Measurements from ENCODE around the gene QARS1. TPM values are rescaled to one million over a fixed set of nuclear protein-coding genes. Genes with fewer than 3 reads are reported as not detected.

Gene QARS1
- total and polyA plus RNA-seq, 3 donors from 2014 or later, result 175 to 246 (median 198) TPM

DNA sequence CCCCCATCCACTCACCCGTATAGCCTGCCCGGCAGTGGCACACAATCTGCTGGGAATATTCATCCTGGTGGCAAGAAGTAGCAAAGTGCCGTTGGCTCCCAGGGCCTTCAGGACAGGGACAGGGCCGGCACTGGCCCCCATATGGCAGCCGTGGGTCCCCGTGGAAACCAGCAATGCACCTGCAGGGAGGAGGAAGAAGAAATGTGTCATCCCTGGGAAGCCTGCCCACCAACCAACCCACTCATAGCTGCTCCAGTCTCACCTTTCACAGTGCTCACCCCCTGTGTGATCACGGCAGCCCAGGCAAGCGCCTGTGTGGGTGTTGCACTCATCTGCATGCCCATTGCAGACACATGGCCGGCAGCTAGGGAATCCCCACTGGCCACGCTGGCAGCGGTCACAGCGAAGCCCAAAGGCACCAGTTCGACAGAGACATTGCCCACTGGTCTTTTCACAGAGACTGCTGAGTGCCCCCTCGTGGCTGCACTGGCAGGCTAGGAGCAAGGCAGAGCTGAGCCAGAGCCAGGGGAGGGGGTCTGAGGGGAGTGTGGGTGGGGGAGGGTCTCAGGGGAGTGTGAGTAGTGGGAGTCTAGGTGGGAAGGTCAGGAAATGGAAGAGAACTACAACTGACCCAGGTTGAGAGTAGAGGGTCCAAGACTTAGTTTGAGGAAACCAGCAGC, 20.6 kb upstream of the QARS1 start:
- TF ChIP-seq, protein P1, sequence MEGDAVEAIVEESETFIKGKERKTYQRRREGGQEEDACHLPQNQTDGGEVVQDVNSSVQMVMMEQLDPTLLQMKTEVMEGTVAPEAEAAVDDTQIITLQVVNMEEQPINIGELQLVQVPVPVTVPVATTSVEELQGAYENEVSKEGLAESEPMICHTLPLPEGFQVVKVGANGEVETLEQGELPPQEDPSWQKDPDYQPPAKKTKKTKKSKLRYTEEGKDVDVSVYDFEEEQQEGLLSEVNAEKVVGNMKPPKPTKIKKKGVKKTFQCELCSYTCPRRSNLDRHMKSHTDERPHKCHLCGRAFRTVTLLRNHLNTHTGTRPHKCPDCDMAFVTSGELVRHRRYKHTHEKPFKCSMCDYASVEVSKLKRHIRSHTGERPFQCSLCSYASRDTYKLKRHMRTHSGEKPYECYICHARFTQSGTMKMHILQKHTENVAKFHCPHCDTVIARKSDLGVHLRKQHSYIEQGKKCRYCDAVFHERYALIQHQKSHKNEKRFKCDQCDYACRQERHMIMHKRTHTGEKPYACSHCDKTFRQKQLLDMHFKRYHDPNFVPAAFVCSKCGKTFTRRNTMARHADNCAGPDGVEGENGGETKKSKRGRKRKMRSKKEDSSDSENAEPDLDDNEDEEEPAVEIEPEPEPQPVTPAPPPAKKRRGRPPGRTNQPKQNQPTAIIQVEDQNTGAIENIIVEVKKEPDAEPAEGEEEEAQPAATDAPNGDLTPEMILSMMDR (IDR thresholded peaks at IDR 0.05), result no peak
- no peak for TF ChIP-seq POLR2A (IDR thresholded peaks at IDR 0.05)
- Histone ChIP-seq H3K27me3 (no peaks in the 10 kb centered on the region), H3K4me1 (peaks cover 4% of the 10 kb centered on the region), H3K27ac (no peak overlapping the region), H3K4me3 (no peak overlapping the region), H3K36me3 (ENCODE audit: low read depth, missing control alignments) (no peaks in the 10 kb centered on the region), H3K9me3 (no peaks in the 10 kb centered on the region)
- DNase-seq, result no peak
- WGBS, 2 donors, result 80 to 85% methylated on average over 8 to 14 of the region's 14 CpGs
- intact Hi-C loops (cut with DNase I; ENCODE audit: low total_unique reads), result no loop called here

DNA sequence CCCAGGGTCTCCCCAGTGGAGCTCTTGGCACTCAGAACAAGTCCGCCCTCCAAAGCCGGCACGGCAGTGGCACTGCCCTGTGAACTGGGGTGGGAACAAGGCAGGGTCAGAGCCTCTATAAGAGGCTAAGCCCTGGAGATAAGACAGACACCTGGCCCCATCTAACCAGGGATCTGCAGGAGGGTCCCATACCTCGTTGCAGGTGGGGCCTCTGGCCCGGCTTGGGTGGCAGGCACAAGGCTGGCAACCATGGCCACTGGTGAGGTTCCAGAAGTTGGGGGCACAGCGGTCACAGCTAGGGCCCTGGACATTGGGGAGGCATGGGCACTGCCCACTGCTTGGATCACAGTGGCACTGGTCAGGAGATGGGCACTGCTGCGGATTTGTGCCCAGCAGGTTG, 19.6 kb upstream of the QARS1 start:
- no peak overlapping the region for H3K27ac ChIP-seq
- H3K9me3 ChIP-seq, result no peaks in the 10 kb centered on the region
- no peaks in the 10 kb centered on the region for H3K36me3 ChIP-seq (ENCODE audit: low read depth, missing control alignments)
- no peaks in the 10 kb centered on the region for H3K27me3 ChIP-seq
- WGBS, 2 donors, result 89 to 92% methylated on average over 5 to 7 of the region's 7 CpGs
- H3K4me3 ChIP-seq, result no peak overlapping the region
- no peak for TF ChIP-seq POLR2A (IDR thresholded peaks at IDR 0.05)
- TF ChIP-seq, protein P1 (IDR thresholded peaks at IDR 0.05), result no peak
- H3K4me1 ChIP-seq, result peaks cover 12% of the 10 kb centered on the region
- DNase-seq, result no peak
- intact Hi-C loops (cut with DNase I; ENCODE audit: low total_unique reads), result no loop called here

DNA sequence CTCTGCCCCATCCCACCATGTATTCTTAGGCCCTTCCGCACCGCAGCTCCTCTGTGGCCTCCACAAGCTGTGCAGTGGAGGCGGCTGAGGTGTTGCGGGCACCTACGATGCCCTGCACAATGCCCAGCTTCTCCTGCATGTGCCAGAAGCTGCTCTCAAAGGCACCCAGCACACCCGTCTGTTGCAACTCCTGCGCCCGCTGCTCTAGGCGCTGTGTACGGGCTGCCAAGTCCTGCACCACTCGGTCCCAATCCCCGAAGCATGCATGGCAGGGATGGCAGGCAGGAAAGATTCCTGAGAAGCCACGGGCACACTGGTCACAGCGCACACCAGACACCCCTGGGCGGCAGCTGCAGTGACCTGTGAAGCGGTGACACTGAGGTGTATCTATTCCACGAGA, 19.1 kb upstream of the QARS1 start:
- no peaks in the 10 kb centered on the region for H3K27me3 ChIP-seq
- no peak overlapping the region for H3K27ac ChIP-seq
- 87 to 93% methylated on average over 14 to 17 of the region's 17 CpGs for WGBS, 2 donors
- DNase-seq, result no peak
- H3K36me3 ChIP-seq (ENCODE audit: low read depth, missing control alignments), result no peaks in the 10 kb centered on the region
- no peaks in the 10 kb centered on the region for H3K9me3 ChIP-seq
- no peak overlapping the region for H3K4me3 ChIP-seq
- peaks cover 17% of the 10 kb centered on the region for H3K4me1 ChIP-seq
- intact Hi-C loops (cut with DNase I; ENCODE audit: low total_unique reads), result no loop called here
- TF ChIP-seq, protein P1 (IDR thresholded peaks at IDR 0.05), result no peak
- TF ChIP-seq POLR2A (IDR thresholded peaks at IDR 0.05), result no peak

DNA sequence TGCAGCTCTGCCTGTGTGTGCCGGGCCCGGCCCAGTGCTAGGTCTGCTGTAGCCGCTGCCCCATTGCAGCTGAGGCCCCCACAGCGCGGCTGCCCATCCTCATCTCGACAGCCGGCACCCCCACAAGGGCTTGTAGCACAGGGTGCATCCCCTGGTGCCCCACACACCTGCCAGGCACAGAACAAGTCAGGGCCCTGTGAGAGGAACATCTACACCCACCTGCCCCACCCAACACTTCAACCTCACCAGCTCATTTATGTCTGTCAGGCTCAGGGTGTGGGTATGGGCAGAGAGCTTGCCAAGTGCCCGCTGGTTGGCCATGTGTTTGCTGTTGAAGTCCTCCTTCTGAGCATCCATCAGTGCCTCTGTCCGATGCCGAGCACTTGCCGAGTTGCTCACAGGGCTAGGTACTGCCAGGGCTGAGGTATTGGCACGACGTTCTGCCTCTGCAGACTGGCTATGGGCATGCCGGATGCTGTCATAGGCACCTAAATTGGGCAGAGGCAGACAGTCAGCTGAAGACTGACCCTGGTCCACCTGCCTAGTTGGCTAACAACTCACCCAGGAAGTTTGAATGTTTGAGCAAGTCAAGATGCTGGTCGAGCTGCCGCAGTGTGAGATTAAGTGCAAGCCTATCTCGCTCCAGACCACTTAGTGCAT, 18.5 kb upstream of the QARS1 start:
- Histone ChIP-seq H3K27me3 (no peaks in the 10 kb centered on the region), H3K4me3 (no peak overlapping the region), H3K27ac (no peak overlapping the region), H3K9me3 (no peaks in the 10 kb centered on the region), H3K4me1 (peaks cover 20% of the 10 kb centered on the region), H3K36me3 (ENCODE audit: low read depth, missing control alignments) (no peaks in the 10 kb centered on the region)
- intact Hi-C loops (cut with DNase I; ENCODE audit: low total_unique reads), result no loop called here
- no peak for DNase-seq
- WGBS, 2 donors, result 82 to 90% methylated on average over 13 to 17 of the region's 17 CpGs
- no peak for TF ChIP-seq POLR2A (IDR thresholded peaks at IDR 0.05)
- TF ChIP-seq, protein P1 (IDR thresholded peaks at IDR 0.05), result no peak

Data from testis (tissue), 3 donors.